WERI-Rb-1 (cell line): ENCODE results near the gene CD274.

Experiments
- DNase-seq: peaks from one replicate; pipeline ENCODE4 v3.0.0-alpha.2; 2020
- H3K27ac ChIP-seq: fragments of 250-450 bp; sonication (Bioruptor Pico); 2 replicates; pipeline ENCODE4 v1.5.1; 2020; ENCODE audit warnings: mild to moderate bottlenecking, moderate library complexity
- H3K27me3 ChIP-seq: fragments of 250-450 bp; sonication (Bioruptor Pico); 2 replicates; pipeline ENCODE4 v1.5.1; 2021; ENCODE audit warnings: mild to moderate bottlenecking, low read depth, moderate library complexity; ENCODE audit not compliant: insufficient read depth, severe bottlenecking
- H3K36me3 ChIP-seq: fragments of 250-450 bp; sonication (Bioruptor Pico); 2 replicates; pipeline ENCODE4 v1.5.1; 2020; ENCODE audit warnings: mild to moderate bottlenecking, moderate library complexity
- H3K4me3 ChIP-seq: 2 replicates; pipeline ENCODE4 v1.5.1; 2011; ENCODE audit warnings: low read depth, mild to moderate bottlenecking, control low read depth, low read length
- H3K9me3 ChIP-seq: fragments of 250-450 bp; sonication (Bioruptor Pico); 2 replicates; pipeline ENCODE4 v1.5.1; 2021; ENCODE audit warnings: mild to moderate bottlenecking, moderate library complexity; ENCODE audit not compliant: severe bottlenecking
- TF ChIP-seq, protein P1 (sequence below): IDR thresholded peaks from 2 replicates; pipeline ENCODE4 v1.5.1; 2011; ENCODE audit warnings: low read depth, mild to moderate bottlenecking, control low read depth, inconsistent platforms, low read length

Gene CD274

GRCh38 chr9:5479994-5480694 lies 29.8 kb downstream of the CD274 start:
- Histone ChIP-seq H3K9me3 (no peaks in the 10 kb centered on the region), H3K4me3 (no peak overlapping the region), H3K27me3 (no peaks in the 10 kb centered on the region), H3K36me3 (no peaks in the 10 kb centered on the region), H3K27ac (no peak overlapping the region)
- DNase-seq, result no peak
- TF ChIP-seq, protein P1, sequence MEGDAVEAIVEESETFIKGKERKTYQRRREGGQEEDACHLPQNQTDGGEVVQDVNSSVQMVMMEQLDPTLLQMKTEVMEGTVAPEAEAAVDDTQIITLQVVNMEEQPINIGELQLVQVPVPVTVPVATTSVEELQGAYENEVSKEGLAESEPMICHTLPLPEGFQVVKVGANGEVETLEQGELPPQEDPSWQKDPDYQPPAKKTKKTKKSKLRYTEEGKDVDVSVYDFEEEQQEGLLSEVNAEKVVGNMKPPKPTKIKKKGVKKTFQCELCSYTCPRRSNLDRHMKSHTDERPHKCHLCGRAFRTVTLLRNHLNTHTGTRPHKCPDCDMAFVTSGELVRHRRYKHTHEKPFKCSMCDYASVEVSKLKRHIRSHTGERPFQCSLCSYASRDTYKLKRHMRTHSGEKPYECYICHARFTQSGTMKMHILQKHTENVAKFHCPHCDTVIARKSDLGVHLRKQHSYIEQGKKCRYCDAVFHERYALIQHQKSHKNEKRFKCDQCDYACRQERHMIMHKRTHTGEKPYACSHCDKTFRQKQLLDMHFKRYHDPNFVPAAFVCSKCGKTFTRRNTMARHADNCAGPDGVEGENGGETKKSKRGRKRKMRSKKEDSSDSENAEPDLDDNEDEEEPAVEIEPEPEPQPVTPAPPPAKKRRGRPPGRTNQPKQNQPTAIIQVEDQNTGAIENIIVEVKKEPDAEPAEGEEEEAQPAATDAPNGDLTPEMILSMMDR, result no peak

GRCh38 chr9:5480919-5481318 lies 30.6 kb downstream of the CD274 start:
- Histone ChIP-seq H3K27ac (no peak overlapping the region), H3K9me3 (no peaks in the 10 kb centered on the region), H3K36me3 (no peaks in the 10 kb centered on the region), H3K27me3 (no peaks in the 10 kb centered on the region), H3K4me3 (no peak overlapping the region)
- TF ChIP-seq, protein P1, result no peak
- DNase-seq, result no peak

GRCh38 chr9:5481322-5482040 lies 31.1 kb downstream of the CD274 start:
- no peak for DNase-seq
- Histone ChIP-seq H3K36me3 (no peaks in the 10 kb centered on the region), H3K4me3 (no peak overlapping the region), H3K9me3 (no peaks in the 10 kb centered on the region), H3K27ac (no peak overlapping the region), H3K27me3 (no peaks in the 10 kb centered on the region)
- TF ChIP-seq, protein P1, result no peak

DNA sequence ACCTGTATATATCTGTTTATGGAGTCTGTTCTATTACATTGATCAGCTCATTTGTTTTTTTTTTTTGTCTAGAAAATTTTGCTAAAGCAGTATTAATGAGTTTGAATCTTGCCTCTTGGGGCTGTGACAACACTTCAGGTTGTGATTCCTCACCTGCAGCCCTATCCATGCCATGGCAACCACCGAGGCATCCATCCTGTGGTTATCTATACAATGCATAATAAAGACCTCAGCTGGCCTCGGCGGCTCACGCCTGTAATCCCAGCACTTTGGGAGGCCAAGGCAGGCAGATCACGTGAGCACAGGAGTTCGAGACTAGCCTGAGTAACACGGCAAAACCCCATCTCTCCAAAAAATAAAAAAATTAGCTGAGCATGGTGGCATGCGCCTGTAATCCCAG lies 31.9 kb downstream of the CD274 start:
- TF ChIP-seq, protein P1, result no peak
- no peak overlapping the region for H3K4me3 ChIP-seq
- no peaks in the 10 kb centered on the region for H3K27me3 ChIP-seq
- H3K36me3 ChIP-seq, result no peaks in the 10 kb centered on the region
- DNase-seq, result no peak
- H3K27ac ChIP-seq, result no peak overlapping the region
- no peaks in the 10 kb centered on the region for H3K9me3 ChIP-seq

DNA sequence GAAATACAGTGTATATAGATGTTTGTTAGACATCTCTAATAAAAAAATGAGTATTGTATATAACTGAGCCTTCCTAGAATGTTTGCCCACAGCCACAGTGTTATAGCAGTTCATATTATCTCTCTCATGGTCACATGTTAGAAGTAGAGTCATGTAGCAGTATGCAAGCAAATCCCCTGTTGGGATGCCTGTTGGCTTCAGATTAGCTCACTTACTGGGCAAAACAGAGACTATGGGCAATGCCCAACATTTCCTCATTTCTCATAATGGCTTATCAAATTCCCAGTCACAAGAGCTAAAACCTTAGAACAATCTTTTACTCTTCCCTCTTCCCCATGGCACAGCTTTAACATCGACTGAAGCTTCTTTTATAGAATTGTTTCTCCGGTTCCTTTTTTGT lies 33.0 kb downstream of the CD274 start:
- Histone ChIP-seq H3K9me3 (no peaks in the 10 kb centered on the region), H3K36me3 (no peaks in the 10 kb centered on the region), H3K27me3 (no peaks in the 10 kb centered on the region), H3K27ac (no peak overlapping the region), H3K4me3 (no peak overlapping the region)
- no peak for DNase-seq
- TF ChIP-seq, protein P1, result no peak
